Measurements from ENCODE around the gene CTU2.

DNA sequence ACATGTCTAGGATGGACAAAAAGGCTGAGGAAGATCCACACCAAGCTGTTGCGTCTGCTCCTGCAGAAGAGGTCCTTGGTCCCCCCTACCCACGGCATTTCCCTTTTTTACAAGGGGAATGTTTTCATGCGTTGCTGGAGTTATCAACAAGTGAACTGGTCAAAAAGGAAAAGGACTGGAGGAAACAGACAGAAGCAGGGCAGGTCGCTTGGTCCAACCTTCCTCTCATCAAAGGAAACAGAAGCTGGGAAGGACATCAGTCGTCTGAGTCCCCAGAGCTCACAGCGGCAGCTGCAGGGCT is 52.6 kb downstream of the CTU2 start:
- TF ChIP-seq POLR2AphosphoS5 (IDR thresholded peaks at IDR 0.05; ENCODE audit: low read depth, low read length): no peak
- no peak for TF ChIP-seq CTCF (IDR thresholded peaks at IDR 0.05)
- TF ChIP-seq SIN3A (IDR thresholded peaks at IDR 0.05; ENCODE audit: borderline replicate concordance, insufficient read depth, low read depth, low read length): no peak
